HepG2 (cell line): ENCODE data around the gene OTUB2. TPM values are rescaled to one million over a fixed set of nuclear protein-coding genes. Genes with fewer than 3 reads are reported as not detected.

Source experiments
- ATAC-seq: fragments of 200-7000 bp; cut with Tn5 transposase; 3 replicates; pipeline ENCODE4 v1.9.1; 2020; ENCODE audit warnings: mild to moderate bottlenecking, moderate library complexity
- BruUV-seq: library from RNA; stranded (reverse); fragments of 400-500 nt; replicated peaks from 2 replicates; lab custom pipeline; 2021; lab: Mats Ljungman, UMichigan
- CTCF ChIA-PET: fragments of 300-600 bp; formaldehyde crosslinking; extraction: SDS; loops from one replicate; lab custom pipeline; 2021; ENCODE audit warnings: low total read pairs, inconsistent platforms, low intra/inter-chr PET ratio; lab: Yijun Ruan, JAX
- POLR2A ChIA-PET: fragments of 350-600 bp; sonication (Branson Sonifier 250); formaldehyde crosslinking; loops from one replicate; lab custom pipeline; 2020; ENCODE audit warnings: antibody characterized with exemption, inconsistent platforms; lab: Yijun Ruan, JAX
- DNase-seq: peaks from one replicate; pipeline ENCODE4 v3.0.0-alpha.2; 2015; ENCODE audit warnings: low spot score
- FAIRE-seq: peaks from 3 replicates; lab custom pipeline; 2011; peaks lifted over from hg19 to GRCh38; lab: Jason Lieb, UNC
- H2AFZ ChIP-seq: one replicate; pipeline ENCODE4 v1.6.1; 2011; ENCODE audit warnings: low read length, inconsistent platforms
- H3K27ac ChIP-seq: fragments of 300-600 bp; 3 replicates; pipeline ENCODE4 v1.8.0; 2011; ENCODE audit warnings: mixed run types, mild to moderate bottlenecking, mixed read lengths, low read length, inconsistent platforms; ENCODE audit not compliant: insufficient read depth; ENCODE audit errors: extremely low read length
- H3K27me3 ChIP-seq, 2 experiments: fragments of 200-600 bp in 1 of 2; 2 replicates in 1 of 2; 3 replicates in 1 of 2; pipeline versions ENCODE4 v1.6.0 to v1.8.0; 2011; ENCODE audit warnings: low read length in 2 of 2, mild to moderate bottlenecking in 2 of 2, moderate library complexity in 2 of 2, inconsistent platforms in 1 of 2; ENCODE audit not compliant: insufficient read depth in 2 of 2, control insufficient read depth in 1 of 2
- H3K36me3 ChIP-seq, 2 experiments: fragments of 200-600 bp in 1 of 2; replicated peaks in 1 of 2; 2 replicates in 1 of 2; 3 replicates in 1 of 2; pipeline versions ENCODE4 v1.5.1 to v1.8.0; 2011; ENCODE audit warnings: low read length in 2 of 2, inconsistent platforms in 1 of 2; ENCODE audit not compliant: insufficient read depth in 2 of 2, control insufficient read depth in 1 of 2
- H3K4me1 ChIP-seq: 2 replicates; pipeline ENCODE4 v1.5.1; 2012; ENCODE audit warnings: low read length, inconsistent platforms; ENCODE audit not compliant: insufficient read depth
- H3K4me2 ChIP-seq: 2 replicates; pipeline ENCODE4 v1.6.0; 2011; ENCODE audit warnings: low read depth, low read length, inconsistent platforms
- H3K4me3 ChIP-seq, 3 experiments: fragments of 200-600 bp in 1 of 3; sonication (generic), shearing (Covaris generic) in 1 of 3; replicated peaks in 1 of 3; 2 replicates each; pipeline ENCODE4 v1.5.1; 2011 to 2016; ENCODE audit warnings: low read length in 3 of 3, inconsistent platforms in 2 of 3, low read depth in 2 of 3, mild to moderate bottlenecking in 2 of 3, control low read depth in 1 of 3, mixed read lengths in 1 of 3; ENCODE audit not compliant: insufficient read depth in 1 of 3
- H3K79me2 ChIP-seq: one replicate; pipeline ENCODE4 v1.6.1; 2011; ENCODE audit warnings: low read length, inconsistent platforms; ENCODE audit not compliant: insufficient read depth
- H3K9ac ChIP-seq: 2 replicates; pipeline ENCODE4 v1.6.0; 2011; ENCODE audit warnings: mild to moderate bottlenecking, low read depth, low read length, inconsistent platforms; ENCODE audit not compliant: insufficient read depth
- H3K9me3 ChIP-seq: 2 replicates; pipeline ENCODE4 v1.5.1; 2012; ENCODE audit warnings: mild to moderate bottlenecking, low read length
- H4K20me1 ChIP-seq: 2 replicates; pipeline ENCODE4 v1.6.0; 2011; ENCODE audit warnings: inconsistent platforms, mild to moderate bottlenecking, low read length, moderate library complexity; ENCODE audit not compliant: insufficient read depth
- MIXL1 ChIP-seq: IDR thresholded peaks from 2 replicates; pipeline ENCODE4 v1.6.1; 2016
- ONECUT2 ChIP-seq: sonication (generic); formaldehyde crosslinking; IDR thresholded peaks from 2 replicates; pipeline ENCODE4 v1.4.0; 2020; ENCODE audit warnings: missing genetic modification reagents
- PCBP1 ChIP-seq: fragments of 200-400 bp; formaldehyde crosslinking; IDR thresholded peaks from 2 replicates; pipeline ENCODE4 v1.6.1; 2017; ENCODE audit warnings: mild to moderate bottlenecking, low read depth, low read length, borderline replicate concordance
- RBM39 ChIP-seq: fragments of 200-400 bp; formaldehyde crosslinking; IDR thresholded peaks from one replicate; pipeline ENCODE4 v1.6.1; 2018; ENCODE audit warnings: antibody characterized with exemption, mild to moderate bottlenecking, low read depth, low read length; ENCODE audit not compliant: poor library complexity, severe bottlenecking
- TCF12 ChIP-seq, 2 experiments: fragments of 450-650 bp in 1 of 2; sonication (generic) in 1 of 2; formaldehyde crosslinking in 1 of 2; IDR thresholded peaks; 2 replicates each; pipeline versions ENCODE4 v1.6.1 to v1.8.0; 2017 to 2022; ENCODE audit warnings: antibody characterized with exemption in 1 of 2, mild to moderate bottlenecking in 1 of 2, missing genetic modification reagents in 1 of 2, moderate library complexity in 1 of 2
- ZMYM2 ChIP-seq: sonication (generic); formaldehyde crosslinking; IDR thresholded peaks from 2 replicates; pipeline ENCODE4 v1.8.0; 2022; ENCODE audit warnings: mild to moderate bottlenecking, missing genetic modification reagents
- ZMYM3 ChIP-seq: sonication (generic); formaldehyde crosslinking; IDR thresholded peaks from 2 replicates; pipeline ENCODE4 v1.5.1; 2020; ENCODE audit warnings: mild to moderate bottlenecking, missing genetic modification reagents
- ZNF143 ChIP-seq: sonication (generic); formaldehyde crosslinking; IDR thresholded peaks from 2 replicates; pipeline ENCODE4 v1.4.0; 2020; ENCODE audit warnings: missing genetic modification reagents
- ZNF414 ChIP-seq: sonication (generic); formaldehyde crosslinking; IDR thresholded peaks from 2 replicates; pipeline ENCODE4 v1.5.0; 2020; ENCODE audit warnings: missing genetic modification reagents
- ZNF687 ChIP-seq: sonication (generic); formaldehyde crosslinking; IDR thresholded peaks from 2 replicates; pipeline ENCODE4 v1.5.1; 2020; ENCODE audit warnings: mild to moderate bottlenecking, missing genetic modification reagents, moderate library complexity
- ZNF691 ChIP-seq: sonication (generic); formaldehyde crosslinking; IDR thresholded peaks from 2 replicates; pipeline ENCODE4 v1.4.0; 2020; ENCODE audit warnings: missing genetic modification reagents, low read depth, mild to moderate bottlenecking, borderline replicate concordance
- WGBS: methylation state at CpG from one replicate; pipeline ENCODE4 v1.1.6; 2017; ENCODE audit warnings: low lambda C conversion rate; 5-methylcytosine and 5-hydroxymethylcytosine counted together
- in situ Hi-C: cut with HindIII; loops from 2 replicates; pipeline ENCODE4 v1.10.0; 2017; ENCODE audit warnings: low pct_unique_long_range_greater_than_20kb; ENCODE audit not compliant: extremely low pct_ligation_motif_present
- intact Hi-C: fragments of 100-400 bp; cut with micrococcal nuclease; formaldehyde crosslinking; loops from one replicate; pipeline ENCODE4 v1.10.0; 2022; ENCODE audit not compliant: unreplicated experiment
- polyA plus RNA-seq, 8 experiments: library from polyadenylated mRNA; depleted of rRNA in 3 of 8; stranded (reverse) in 7 of 8; unstranded in 1 of 8; fragments of >200 nt; fragmentation: Illumina TruSeq in 4 of 8; extraction: Trizol in 4 of 8; gene quantifications; 2 replicates each; pipeline versions ENCODE4 v1.2.1 to v1.2.3, GENCODE V29; 2011 to 2016; ENCODE audit warnings: low read depth in 4 of 8, missing spikeins in 1 of 8, mixed read lengths in 1 of 8; ENCODE audit not compliant: insufficient read depth in 1 of 8
- total RNA-seq, 5 experiments: library from RNA; depleted of rRNA; stranded (reverse); fragments of >200 nt; fragmentation: Illumina TruSeq; extraction: Trizol; gene quantifications; 2 replicates each; pipeline ENCODE4 v1.2.3, GENCODE V29; 2016; ENCODE audit warnings: low read depth in 1 of 5
- TF ChIP-seq, protein P1 (sequence below): sonication (generic); formaldehyde crosslinking; IDR thresholded peaks from 2 replicates; pipeline ENCODE4 v1.4.0; 2020; ENCODE audit warnings: missing genetic modification reagents

Gene OTUB2
- total and polyA plus RNA-seq, 2 of the 13 experiments (the other 11 are each of a cell fraction or from before 2014, with no cell fraction given): 2.2 to 2.4 TPM

DNA sequence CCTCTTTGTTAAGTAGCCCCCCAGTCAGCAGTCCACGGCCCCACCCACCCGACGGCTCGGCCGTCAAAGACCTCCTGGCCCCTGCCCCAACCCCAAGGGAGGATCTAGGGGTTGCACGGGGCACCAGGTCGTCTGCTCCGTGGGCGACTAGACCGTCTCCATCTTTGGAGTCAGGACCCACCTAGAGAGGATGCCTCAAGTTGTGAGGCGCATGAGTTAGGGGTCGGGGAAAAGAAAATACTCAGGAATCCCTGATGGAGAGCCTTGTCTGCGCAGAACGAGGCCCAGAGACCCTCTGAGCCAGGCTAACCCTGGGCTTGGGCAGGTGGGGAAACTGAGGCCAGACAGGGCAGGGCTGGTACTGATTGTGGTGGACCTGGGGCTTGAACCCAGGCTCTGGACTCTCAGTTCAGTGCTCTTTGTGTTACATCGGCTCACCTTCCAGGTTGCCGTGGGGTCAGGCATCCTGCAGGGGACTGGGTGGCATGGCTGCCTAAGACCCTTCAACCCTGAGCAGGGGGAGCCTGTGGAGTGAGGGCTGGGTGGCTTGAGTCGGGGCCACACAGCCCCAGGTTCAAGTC is 839 bp downstream of the OTUB2 start:
- no peak for TF ChIP-seq MIXL1 (CRISPR knock-in tag)
- TF ChIP-seq ZMYM3: peak; percentile 49; the same call in 1 of the 2 replicates
- TF ChIP-seq ONECUT2 (CRISPR knock-in tag): no peak
- peak; percentile 48 for TF ChIP-seq RBM39
- TF ChIP-seq, protein P1, sequence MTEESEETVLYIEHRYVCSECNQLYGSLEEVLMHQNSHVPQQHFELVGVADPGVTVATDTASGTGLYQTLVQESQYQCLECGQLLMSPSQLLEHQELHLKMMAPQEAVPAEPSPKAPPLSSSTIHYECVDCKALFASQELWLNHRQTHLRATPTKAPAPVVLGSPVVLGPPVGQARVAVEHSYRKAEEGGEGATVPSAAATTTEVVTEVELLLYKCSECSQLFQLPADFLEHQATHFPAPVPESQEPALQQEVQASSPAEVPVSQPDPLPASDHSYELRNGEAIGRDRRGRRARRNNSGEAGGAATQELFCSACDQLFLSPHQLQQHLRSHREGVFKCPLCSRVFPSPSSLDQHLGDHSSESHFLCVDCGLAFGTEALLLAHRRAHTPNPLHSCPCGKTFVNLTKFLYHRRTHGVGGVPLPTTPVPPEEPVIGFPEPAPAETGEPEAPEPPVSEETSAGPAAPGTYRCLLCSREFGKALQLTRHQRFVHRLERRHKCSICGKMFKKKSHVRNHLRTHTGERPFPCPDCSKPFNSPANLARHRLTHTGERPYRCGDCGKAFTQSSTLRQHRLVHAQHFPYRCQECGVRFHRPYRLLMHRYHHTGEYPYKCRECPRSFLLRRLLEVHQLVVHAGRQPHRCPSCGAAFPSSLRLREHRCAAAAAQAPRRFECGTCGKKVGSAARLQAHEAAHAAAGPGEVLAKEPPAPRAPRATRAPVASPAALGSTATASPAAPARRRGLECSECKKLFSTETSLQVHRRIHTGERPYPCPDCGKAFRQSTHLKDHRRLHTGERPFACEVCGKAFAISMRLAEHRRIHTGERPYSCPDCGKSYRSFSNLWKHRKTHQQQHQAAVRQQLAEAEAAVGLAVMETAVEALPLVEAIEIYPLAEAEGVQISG (CRISPR knock-in tag): 0 out of 2 replicates have a peak, but pooled peaks have one; percentile 18
- no peak for TF ChIP-seq PCBP1
- peak; percentile 3; the same call in 1 of the 2 replicates for TF ChIP-seq ZNF687 (CRISPR knock-in tag)
- TF ChIP-seq ZMYM2: peak; percentile 55; the same call in 1 of the 2 replicates
- TF ChIP-seq TCF12 (IDR thresholded peaks at IDR 0.05): no peak
- TF ChIP-seq TCF12 (CRISPR knock-in tag; IDR thresholded peaks at IDR 0.05): no peak
- TF ChIP-seq ZNF414 (CRISPR knock-in tag): no peak
- TF ChIP-seq ZNF143 (CRISPR knock-in tag): no peak
- TF ChIP-seq ZNF691 (CRISPR knock-in tag): peak; percentile 99
- TF ChIP-seq, all 625 proteins: peak for 6
- Histone ChIP-seq H4K20me1 (no peaks in the 10 kb centered on the region), H2AFZ (no peak overlapping the region), H3K27ac (no peak overlapping the region), H3K27me3 (no peaks in the 10 kb centered on the region), H3K9me3 (no peaks in the 10 kb centered on the region), H3K79me2 (peaks cover 2% of the 10 kb centered on the region), H3K36me3 (no peaks in the 10 kb centered on the region), H3K4me3 (peak overlapping the region; percentile 58 to 71 (median 68)), H3K4me2 (peak overlapping the region; percentile 73), H3K4me1 (peaks cover 59% of the 10 kb centered on the region), H3K9ac (peak overlapping the region; percentile 61; the same call in 1 of the 2 replicates)
- POLR2A ChIA-PET: interaction anchor here (1.1 to 1.6 kb wide), 5 partner anchors 9 to 266 kb away, joined by 3 to 7 read pairs (median 4); partner anchors contain the start of gene SERPINA10
- BruUV-seq: no TSS peak
- 45% methylated on average over 8 of the region's 17 CpGs for WGBS
- ATAC-seq: no peak
- CTCF ChIA-PET: no interaction called here
- no peak for DNase-seq
- in situ Hi-C loops (no loop called here), intact Hi-C loops (no loop called here)
- no peak for FAIRE-seq
